Neural crest cell (in vitro differentiated cells): ENCODE data around the gene SIK3. TPM values are rescaled to one million over a fixed set of nuclear protein-coding genes. Genes with fewer than 3 reads are reported as not detected.

Experiments used
- DNase-seq: peaks from one replicate; pipeline ENCODE4 v3.0.0; 2021; ENCODE audit warnings: low read depth, mixed read lengths, low spot score
- H3K27ac Mint-ChIP-seq: one replicate; pipeline ENCODE4 v1.8.0; 2021; ENCODE audit warnings: mild to moderate bottlenecking, mixed read lengths; ENCODE audit not compliant: unreplicated experiment
- H3K27me3 Mint-ChIP-seq: 2 replicates; pipeline ENCODE4 v1.8.0; 2021; ENCODE audit warnings: low read depth, mild to moderate bottlenecking, mixed read lengths
- H3K36me3 Mint-ChIP-seq: 2 replicates; pipeline ENCODE4 v1.8.0; 2021; ENCODE audit warnings: low read depth, mild to moderate bottlenecking, mixed read lengths
- H3K4me1 Mint-ChIP-seq: 2 replicates; pipeline ENCODE4 v1.8.0; 2021; ENCODE audit warnings: mixed read lengths
- H3K4me3 Mint-ChIP-seq: one replicate; pipeline ENCODE4 v1.8.0; 2021; ENCODE audit warnings: mild to moderate bottlenecking, mixed read lengths
- H3K9me3 Mint-ChIP-seq: 2 replicates; pipeline ENCODE4 v1.8.0; 2021; ENCODE audit warnings: mixed read lengths
- CTCF ChIP-seq: fragments of 200-600 bp; sonication (generic); conservative IDR thresholded peaks from 2 replicates; pipeline ENCODE4 v1.5.0; 2021; ENCODE audit warnings: antibody characterized with exemption, mild to moderate bottlenecking
- total RNA-seq: library from RNA; stranded (reverse); gene quantifications from 2 replicates; pipeline ENCODE4 v1.2.1, GENCODE V29; 2021

Gene SIK3
- total RNA-seq, 1 donor from 2014 or later, result 39.7 TPM

- Mint-ChIP-seq H3K36me3 (peaks cover 18% of the 10 kb centered on the region), H3K27ac (no peak overlapping the region), H3K27me3 (no peaks in the 10 kb centered on the region), H3K4me3 (no peak overlapping the region), H3K9me3 (no peaks in the 10 kb centered on the region), H3K4me1 (no peaks in the 10 kb centered on the region)
- no peak for TF ChIP-seq CTCF
- DNase-seq, result no peak
These were observed 235.3 kb downstream of the SIK3 start for GRCh38 chr11:116862951-116863350.

- Mint-ChIP-seq H3K27me3 (no peaks in the 10 kb centered on the region), H3K4me3 (no peak overlapping the region), H3K9me3 (no peaks in the 10 kb centered on the region), H3K27ac (peak overlapping the region; percentile 12), H3K36me3 (peaks cover 18% of the 10 kb centered on the region), H3K4me1 (no peaks in the 10 kb centered on the region)
- no peak for TF ChIP-seq CTCF
- no peak for DNase-seq
These were observed 236.0 kb downstream of the SIK3 start for GRCh38 chr11:116862185-116862584.

- Mint-ChIP-seq H3K27me3 (no peaks in the 10 kb centered on the region), H3K4me1 (no peaks in the 10 kb centered on the region), H3K27ac (peak overlapping the region; percentile 83), H3K9me3 (no peaks in the 10 kb centered on the region), H3K4me3 (no peak overlapping the region), H3K36me3 (peaks cover 19% of the 10 kb centered on the region)
- no peak for TF ChIP-seq CTCF
- DNase-seq, result no peak
These were observed 236.7 kb downstream of the SIK3 start for GRCh38 chr11:116861539-116861938.

GRCh38 chr11:116860303-116860702 lies 237.9 kb downstream of the SIK3 start:
- no peak overlapping the region for H3K4me3 Mint-ChIP-seq
- H3K27ac Mint-ChIP-seq, result no peak overlapping the region
- H3K9me3 Mint-ChIP-seq, result no peaks in the 10 kb centered on the region
- no peak for TF ChIP-seq CTCF
- peaks cover 23% of the 10 kb centered on the region for H3K36me3 Mint-ChIP-seq
- H3K27me3 Mint-ChIP-seq, result no peaks in the 10 kb centered on the region
- no peaks in the 10 kb centered on the region for H3K4me1 Mint-ChIP-seq
- DNase-seq, result no peak

GRCh38 chr11:116859175-116859574 lies 239.1 kb downstream of the SIK3 start:
- H3K36me3 Mint-ChIP-seq, result peaks cover 26% of the 10 kb centered on the region
- TF ChIP-seq CTCF, result no peak
- H3K27me3 Mint-ChIP-seq, result no peaks in the 10 kb centered on the region
- H3K4me1 Mint-ChIP-seq, result no peaks in the 10 kb centered on the region
- H3K9me3 Mint-ChIP-seq, result no peaks in the 10 kb centered on the region
- no peak overlapping the region for H3K27ac Mint-ChIP-seq
- no peak overlapping the region for H3K4me3 Mint-ChIP-seq
- no peak for DNase-seq

GRCh38 chr11:116857936-116858335 lies 240.3 kb downstream of the SIK3 start:
- Mint-ChIP-seq H3K27ac (no peak overlapping the region), H3K36me3 (peaks cover 28% of the 10 kb centered on the region), H3K4me3 (no peak overlapping the region), H3K27me3 (no peaks in the 10 kb centered on the region), H3K4me1 (no peaks in the 10 kb centered on the region), H3K9me3 (no peaks in the 10 kb centered on the region)
- DNase-seq, result no peak
- TF ChIP-seq CTCF, result no peak
